Measurements from ENCODE around the gene SLC36A1.

SLC36A1 gene

GRCh38 chr5:151509836-151510235, 62.4 kb downstream of the SLC36A1 start:
- DNase-seq (ENCODE audit: insufficient read length, low spot score): no peak
- FAIRE-seq: no peak
- TF ChIP-seq, protein P1, sequence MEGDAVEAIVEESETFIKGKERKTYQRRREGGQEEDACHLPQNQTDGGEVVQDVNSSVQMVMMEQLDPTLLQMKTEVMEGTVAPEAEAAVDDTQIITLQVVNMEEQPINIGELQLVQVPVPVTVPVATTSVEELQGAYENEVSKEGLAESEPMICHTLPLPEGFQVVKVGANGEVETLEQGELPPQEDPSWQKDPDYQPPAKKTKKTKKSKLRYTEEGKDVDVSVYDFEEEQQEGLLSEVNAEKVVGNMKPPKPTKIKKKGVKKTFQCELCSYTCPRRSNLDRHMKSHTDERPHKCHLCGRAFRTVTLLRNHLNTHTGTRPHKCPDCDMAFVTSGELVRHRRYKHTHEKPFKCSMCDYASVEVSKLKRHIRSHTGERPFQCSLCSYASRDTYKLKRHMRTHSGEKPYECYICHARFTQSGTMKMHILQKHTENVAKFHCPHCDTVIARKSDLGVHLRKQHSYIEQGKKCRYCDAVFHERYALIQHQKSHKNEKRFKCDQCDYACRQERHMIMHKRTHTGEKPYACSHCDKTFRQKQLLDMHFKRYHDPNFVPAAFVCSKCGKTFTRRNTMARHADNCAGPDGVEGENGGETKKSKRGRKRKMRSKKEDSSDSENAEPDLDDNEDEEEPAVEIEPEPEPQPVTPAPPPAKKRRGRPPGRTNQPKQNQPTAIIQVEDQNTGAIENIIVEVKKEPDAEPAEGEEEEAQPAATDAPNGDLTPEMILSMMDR (IDR thresholded peaks at IDR 0.05; ENCODE audit: insufficient read depth, missing control alignments): no peak

DNA sequence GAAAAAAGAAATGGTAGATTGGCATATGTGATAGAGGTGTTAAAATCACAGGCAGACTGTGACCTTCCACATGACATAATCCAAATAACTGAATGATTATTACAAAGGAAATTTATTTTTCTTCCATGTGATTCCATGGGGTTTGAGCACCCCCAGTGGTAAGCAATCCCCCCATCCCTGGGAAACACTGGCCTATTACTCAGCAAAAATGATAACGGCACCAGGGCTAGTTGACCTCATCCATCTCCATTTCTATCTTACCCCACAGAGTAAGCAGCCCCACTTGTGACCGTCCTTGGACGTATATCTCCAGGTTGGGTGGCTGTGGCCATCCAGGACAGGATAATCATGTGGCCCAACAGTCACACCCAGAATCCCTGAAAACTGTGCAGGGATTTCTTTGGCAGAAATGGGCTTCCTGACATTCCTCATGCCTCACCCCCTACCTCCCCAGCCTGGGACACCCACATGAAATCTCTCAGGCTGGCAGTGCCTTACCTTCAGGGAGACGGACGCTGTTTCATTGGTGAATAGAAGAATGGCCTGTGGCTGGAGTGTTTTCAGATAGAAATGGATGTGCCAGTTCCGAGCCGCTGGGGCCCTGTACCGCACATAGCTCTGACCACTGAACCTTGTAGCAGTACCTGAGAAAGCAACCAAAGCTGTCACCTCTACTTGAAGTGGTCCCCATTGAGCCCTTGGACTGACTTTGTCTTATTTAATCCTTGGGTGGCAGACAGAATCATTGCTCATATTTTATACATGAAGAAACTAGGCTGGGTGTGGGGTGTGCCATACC, 69.9 kb downstream of the SLC36A1 start:
- no peak for DNase-seq (ENCODE audit: insufficient read length, low spot score)
- FAIRE-seq: no peak
- TF ChIP-seq, protein P1 (IDR thresholded peaks at IDR 0.05; ENCODE audit: insufficient read depth, missing control alignments): no peak

DNA sequence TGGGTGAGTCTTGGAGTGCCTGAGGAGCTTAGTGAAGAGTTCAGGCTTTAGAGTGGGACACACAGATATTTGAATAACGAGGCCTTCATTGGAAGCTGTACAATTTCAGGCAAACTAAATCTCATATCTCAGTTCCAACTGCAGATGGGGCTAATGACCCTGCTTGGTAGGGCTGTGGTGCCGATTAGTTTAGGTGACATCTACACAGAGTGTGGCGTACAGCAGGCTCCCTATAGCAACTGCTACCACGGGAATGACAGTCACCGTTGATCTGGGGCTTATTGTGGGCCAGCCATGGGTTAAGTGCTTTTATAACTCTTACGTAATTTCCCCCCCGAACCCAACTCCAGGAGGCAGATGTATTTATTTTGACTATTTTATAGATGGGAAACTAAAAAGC, 72.9 kb downstream of the SLC36A1 start:
- DNase-seq (ENCODE audit: insufficient read length, low spot score) (no peak), FAIRE-seq (no peak)
- TF ChIP-seq, protein P1 (IDR thresholded peaks at IDR 0.05; ENCODE audit: insufficient read depth, missing control alignments): peak; percentile 55

DNA sequence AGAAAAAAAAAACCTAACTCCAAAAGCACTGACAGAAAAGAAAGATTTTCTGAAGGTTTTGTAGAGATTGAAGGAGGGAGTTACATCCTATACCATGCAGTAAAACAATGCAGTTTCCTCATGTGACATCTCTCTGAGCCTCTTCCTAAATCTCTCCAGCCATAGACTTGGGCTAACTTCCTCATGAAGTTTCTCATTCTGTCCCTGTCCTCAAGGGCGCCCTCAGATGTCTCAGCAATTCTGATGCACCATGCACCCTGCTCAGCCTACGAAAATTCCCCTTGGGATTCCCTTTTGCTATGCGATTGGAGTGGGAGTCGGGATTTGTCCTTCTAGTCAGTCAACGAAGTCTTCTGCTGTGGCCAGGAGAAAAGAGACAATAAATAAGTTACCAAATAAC, 74.8 kb downstream of the SLC36A1 start:
- DNase-seq (ENCODE audit: insufficient read length, low spot score) (no peak), FAIRE-seq (no peak)
- TF ChIP-seq, protein P1 (IDR thresholded peaks at IDR 0.05; ENCODE audit: insufficient read depth, missing control alignments): no peak

GRCh38 chr5:151523335-151523734, 75.9 kb downstream of the SLC36A1 start:
- no peak for DNase-seq (ENCODE audit: insufficient read length, low spot score)
- no peak for FAIRE-seq
- TF ChIP-seq, protein P1 (IDR thresholded peaks at IDR 0.05; ENCODE audit: insufficient read depth, missing control alignments): peak; percentile 44

DNA sequence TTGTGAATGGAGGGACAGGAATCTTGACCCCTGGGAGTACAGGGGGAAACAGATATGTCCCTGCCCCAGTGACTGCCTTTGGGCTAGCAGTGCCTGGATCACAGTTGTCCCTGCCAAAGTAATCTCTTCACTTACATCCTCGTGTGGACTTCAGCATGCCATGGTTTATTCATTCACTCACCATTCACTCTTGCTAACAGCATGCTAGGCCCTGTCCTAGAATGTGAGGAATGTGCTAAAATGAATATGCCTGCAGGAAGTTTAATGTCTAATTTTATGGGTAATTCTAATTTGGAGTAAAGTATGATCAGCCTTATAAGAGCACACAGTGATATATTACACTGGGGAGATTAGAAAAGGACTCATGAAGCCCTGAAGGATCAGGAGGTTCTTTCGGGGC, 80.8 kb downstream of the SLC36A1 start:
- no peak for FAIRE-seq
- DNase-seq (ENCODE audit: insufficient read length, low spot score): no peak
- TF ChIP-seq, protein P1 (IDR thresholded peaks at IDR 0.05; ENCODE audit: insufficient read depth, missing control alignments): no peak

DNA sequence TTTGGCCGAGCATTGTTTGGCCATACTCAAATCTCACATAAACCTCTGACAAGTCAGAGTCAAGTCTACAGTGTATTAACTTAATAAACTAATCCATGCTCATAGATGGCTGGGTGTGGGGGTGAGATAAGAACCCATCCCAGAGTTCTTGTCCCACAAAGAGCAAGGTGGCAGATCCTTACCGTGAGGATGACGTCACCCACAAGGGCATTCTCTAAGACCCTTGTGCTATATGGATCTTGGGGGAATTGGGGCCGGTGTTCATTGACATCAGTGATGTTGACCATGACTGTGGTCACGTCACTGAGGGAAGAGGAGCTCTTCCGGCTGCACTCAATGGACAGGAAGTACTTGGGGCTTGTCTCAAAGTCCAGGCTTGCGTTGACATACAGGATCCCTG, 81.6 kb downstream of the SLC36A1 start:
- TF ChIP-seq, protein P1 (IDR thresholded peaks at IDR 0.05; ENCODE audit: insufficient read depth, missing control alignments): no peak
- no peak for FAIRE-seq
- no peak for DNase-seq (ENCODE audit: insufficient read length, low spot score)
